CD4-positive, alpha-beta T cell (primary cell): ENCODE measurements around the gene FAM3B. TPM values are rescaled to one million over a fixed set of nuclear protein-coding genes. Genes with fewer than 3 reads are reported as not detected.

ENCODE experiments used
- ATAC-seq: fragments of 200-7000 bp; cut with Tn5 transposase; one replicate; pipeline ENCODE4 v1.10.0; 2022; ENCODE audit warnings: mild to moderate bottlenecking; ENCODE audit not compliant: poor library complexity
- CTCF ChIA-PET: fragments of 350-600 bp; sonication (Branson Sonifier 250); formaldehyde crosslinking; loops from one replicate; lab custom pipeline; 2021; ENCODE audit warnings: antibody characterized with exemption, inconsistent platforms; lab: Charles Lee
- POLR2A ChIA-PET: fragments of 350-600 bp; sonication (Branson Sonifier 250); formaldehyde crosslinking; loops from one replicate; lab custom pipeline; 2021; ENCODE audit warnings: antibody characterized with exemption, inconsistent platforms; lab: Charles Lee
- DNase-seq, 14 experiments: peaks; one replicate each; pipeline ENCODE4 v3.0.0-alpha.2; 2013 to 2020; ENCODE audit warnings: mixed read lengths in 2 of 14
- H3K27ac ChIP-seq, 2 donors: one replicate each; pipeline versions ENCODE4 v1.5.1 to v1.7.0; 2013; ENCODE audit warnings: low read length in 2 of 2, low read depth in 1 of 2, mild to moderate bottlenecking in 1 of 2
- H3K27me3 ChIP-seq, 2 experiments: 1 replicate in 1 of 2; 2 replicates in 1 of 2; pipeline versions ENCODE4 v1.6.1 to v1.7.0; 2013; ENCODE audit warnings: low read length in 2 of 2, control low read depth in 1 of 2, mild to moderate bottlenecking in 1 of 2, moderate library complexity in 1 of 2; ENCODE audit not compliant: insufficient read depth in 2 of 2, control insufficient read depth in 1 of 2
- H3K36me3 ChIP-seq: one replicate; pipeline ENCODE4 v1.6.1; 2013; ENCODE audit warnings: low read length, control low read depth; ENCODE audit not compliant: insufficient read depth
- H3K4me1 ChIP-seq: one replicate; pipeline ENCODE4 v1.6.1; 2013; ENCODE audit warnings: low read length, control low read depth; ENCODE audit not compliant: insufficient read depth
- H3K4me3 ChIP-seq: one replicate; pipeline ENCODE4 v1.5.1; 2013; ENCODE audit warnings: mild to moderate bottlenecking, low read length, moderate library complexity
- H3K9me3 ChIP-seq, 2 experiments: 1 replicate in 1 of 2; 2 replicates in 1 of 2; pipeline versions ENCODE4 v1.6.1 to v1.7.0; 2013; ENCODE audit warnings: low read length in 2 of 2, mild to moderate bottlenecking in 2 of 2, control low read depth in 1 of 2, moderate library complexity in 1 of 2; ENCODE audit not compliant: control insufficient read depth in 1 of 2, insufficient read depth in 1 of 2
- H3K27ac Mint-ChIP-seq: one replicate; pipeline ENCODE4 v1.8.0; 2020; ENCODE audit warnings: mixed read lengths
- H3K27me3 Mint-ChIP-seq: one replicate; pipeline ENCODE4 v1.8.0; 2021; ENCODE audit warnings: mixed read lengths
- H3K36me3 Mint-ChIP-seq: one replicate; pipeline ENCODE4 v1.8.0; 2021; ENCODE audit warnings: low read depth, mixed read lengths
- H3K4me1 Mint-ChIP-seq: one replicate; pipeline ENCODE4 v1.8.0; 2021; ENCODE audit warnings: low read depth, mixed read lengths
- H3K4me3 Mint-ChIP-seq: one replicate; pipeline ENCODE4 v1.8.0; 2020; ENCODE audit warnings: mild to moderate bottlenecking, mixed read lengths
- H3K9me3 Mint-ChIP-seq: one replicate; pipeline ENCODE4 v1.8.0; 2020; ENCODE audit warnings: mixed read lengths
- intact Hi-C, 2 experiments: fragments of 100-400 bp; cut with DNase I in 1 of 2; cut with micrococcal nuclease in 1 of 2; formaldehyde crosslinking; loops; one replicate each; pipeline versions ENCODE4 v1.15.1 to v1.9.0; 2023 to 2025; cut with DNase I, micrococcal nuclease
- total RNA-seq, 174 experiments: library from RNA in 2 of 174; stranded (reverse) in 2 of 174; gene quantifications; one replicate each; pipeline ENCODE4 v1.2.3 and lab custom pipeline; 2021 to 2026
- TF ChIP-seq, protein P1 (sequence below): fragments of 200-600 bp; IDR thresholded peaks from one replicate; pipeline ENCODE4 v1.8.0; 2022; ENCODE audit warnings: antibody characterized with exemption, mild to moderate bottlenecking

FAM3B gene
- total RNA-seq, 2 experiments from 2014 or later: not detected

DNA sequence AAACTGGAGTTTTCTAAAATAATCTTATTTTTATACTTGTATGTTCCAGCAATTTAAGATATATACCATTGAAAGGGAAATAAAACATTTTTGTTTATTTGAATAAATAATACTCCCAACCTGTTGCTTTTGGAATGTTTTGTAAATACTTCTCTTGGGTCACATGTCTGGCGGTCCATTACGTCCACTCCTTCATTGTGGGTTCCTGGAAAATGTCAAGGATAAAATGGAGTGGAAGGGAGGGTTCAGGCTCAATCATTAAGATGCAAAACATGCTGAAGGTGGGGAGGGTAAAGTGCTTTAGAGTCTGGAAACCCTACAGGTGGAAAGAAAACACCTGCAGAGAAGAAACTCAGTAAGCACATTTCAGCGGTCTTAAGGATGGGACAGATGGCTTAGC is 34.2 kb upstream of the FAM3B start:
- Mint-ChIP-seq H3K27me3 (peaks cover 41% of the 10 kb centered on the region), H3K9me3 (no peaks in the 10 kb centered on the region), H3K36me3 (no peaks in the 10 kb centered on the region), H3K4me3 (no peak overlapping the region), H3K27ac (no peak overlapping the region), H3K4me1 (no peaks in the 10 kb centered on the region)
- no peaks in the 10 kb centered on the region for H3K4me1 ChIP-seq
- H3K4me3 ChIP-seq: no peak overlapping the region
- no peaks in the 10 kb centered on the region for H3K36me3 ChIP-seq
- H3K9me3 ChIP-seq: no peaks in the 10 kb centered on the region
- H3K27me3 ChIP-seq: no peaks in the 10 kb centered on the region
- intact Hi-C loops: loop anchor here in 1 of 2 experiments (5.0 kb wide), 2 partner anchors 90 to 835 kb away; no protein-coding TSS in a partner anchor
- ChIA-PET CTCF (interaction anchor here (0.9 to 2.7 kb wide), 10 partner anchors 11 to 835 kb away, joined by 3 to 73 read pairs (median 6); partner anchors contain the start of gene MX1), POLR2A (interaction anchor here (0.9 to 2.3 kb wide), 5 partner anchors 80 to 535 kb away, joined by 5 to 19 read pairs (median 11); partner anchors contain the start of genes MX1 and MX2)
- ATAC-seq: no peak
- TF ChIP-seq, protein P1, sequence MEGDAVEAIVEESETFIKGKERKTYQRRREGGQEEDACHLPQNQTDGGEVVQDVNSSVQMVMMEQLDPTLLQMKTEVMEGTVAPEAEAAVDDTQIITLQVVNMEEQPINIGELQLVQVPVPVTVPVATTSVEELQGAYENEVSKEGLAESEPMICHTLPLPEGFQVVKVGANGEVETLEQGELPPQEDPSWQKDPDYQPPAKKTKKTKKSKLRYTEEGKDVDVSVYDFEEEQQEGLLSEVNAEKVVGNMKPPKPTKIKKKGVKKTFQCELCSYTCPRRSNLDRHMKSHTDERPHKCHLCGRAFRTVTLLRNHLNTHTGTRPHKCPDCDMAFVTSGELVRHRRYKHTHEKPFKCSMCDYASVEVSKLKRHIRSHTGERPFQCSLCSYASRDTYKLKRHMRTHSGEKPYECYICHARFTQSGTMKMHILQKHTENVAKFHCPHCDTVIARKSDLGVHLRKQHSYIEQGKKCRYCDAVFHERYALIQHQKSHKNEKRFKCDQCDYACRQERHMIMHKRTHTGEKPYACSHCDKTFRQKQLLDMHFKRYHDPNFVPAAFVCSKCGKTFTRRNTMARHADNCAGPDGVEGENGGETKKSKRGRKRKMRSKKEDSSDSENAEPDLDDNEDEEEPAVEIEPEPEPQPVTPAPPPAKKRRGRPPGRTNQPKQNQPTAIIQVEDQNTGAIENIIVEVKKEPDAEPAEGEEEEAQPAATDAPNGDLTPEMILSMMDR: no peak
- H3K27ac ChIP-seq: no peak overlapping the region
- no peak for DNase-seq

DNA sequence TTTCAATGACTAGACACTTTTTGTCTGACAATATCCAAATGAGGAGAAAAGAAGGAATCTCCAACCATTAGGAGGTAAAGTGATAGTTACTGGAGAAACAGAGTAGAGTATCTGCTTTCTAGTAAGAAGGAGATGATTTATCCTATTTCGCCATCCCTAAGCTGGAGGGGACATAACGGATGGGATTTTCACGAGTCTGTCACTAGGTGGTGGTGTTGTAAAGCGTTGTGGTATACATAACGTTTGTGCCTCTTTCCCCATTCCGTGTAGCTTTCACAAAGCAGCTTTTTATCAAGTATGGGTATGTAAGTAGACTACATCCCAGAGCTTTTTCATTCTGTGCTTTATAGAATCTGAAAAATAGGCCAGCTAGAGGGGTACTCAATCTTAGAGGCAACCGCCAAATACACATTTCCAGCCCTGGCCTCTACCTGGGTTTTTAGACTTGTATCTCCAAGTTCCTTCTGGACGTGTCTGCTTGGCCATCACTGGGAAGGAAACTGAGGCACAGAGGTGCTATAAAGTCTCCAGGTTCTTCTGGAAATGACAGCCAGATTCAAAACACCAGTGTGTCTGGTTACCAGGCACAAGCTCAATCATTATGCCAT is 33.3 kb upstream of the FAM3B start:
- H3K36me3 Mint-ChIP-seq: no peaks in the 10 kb centered on the region
- DNase-seq (peak in 11 of 14 experiments; percentile 6 to 83 (median 35)), ATAC-seq (peak; percentile 97)
- ChIA-PET CTCF (interaction anchor here (0.6 to 2.7 kb wide), 31 partner anchors 9 to 834 kb away, joined by 3 to 73 read pairs (median 4); partner anchors contain the start of gene MX1), POLR2A (interaction anchor here (0.9 to 2.3 kb wide), 7 partner anchors 79 to 534 kb away, joined by 3 to 19 read pairs (median 10); partner anchors contain the start of genes MX1 and MX2)
- no peaks in the 10 kb centered on the region for H3K9me3 Mint-ChIP-seq
- Histone ChIP-seq H3K4me1 (no peaks in the 10 kb centered on the region), H3K36me3 (no peaks in the 10 kb centered on the region), H3K4me3 (no peak overlapping the region), H3K27ac (no peak overlapping the region), H3K9me3 (no peaks in the 10 kb centered on the region), H3K27me3 (no peaks in the 10 kb centered on the region)
- TF ChIP-seq, protein P1: peak; percentile 93
- no peak overlapping the region for H3K4me3 Mint-ChIP-seq
- H3K4me1 Mint-ChIP-seq: no peaks in the 10 kb centered on the region
- intact Hi-C loops: loop anchor here (1.0 to 5.0 kb wide), 5 partner anchors 89 to 834 kb away; no protein-coding TSS in a partner anchor
- no peak overlapping the region for H3K27ac Mint-ChIP-seq
- peaks cover 33% of the 10 kb centered on the region for H3K27me3 Mint-ChIP-seq

DNA sequence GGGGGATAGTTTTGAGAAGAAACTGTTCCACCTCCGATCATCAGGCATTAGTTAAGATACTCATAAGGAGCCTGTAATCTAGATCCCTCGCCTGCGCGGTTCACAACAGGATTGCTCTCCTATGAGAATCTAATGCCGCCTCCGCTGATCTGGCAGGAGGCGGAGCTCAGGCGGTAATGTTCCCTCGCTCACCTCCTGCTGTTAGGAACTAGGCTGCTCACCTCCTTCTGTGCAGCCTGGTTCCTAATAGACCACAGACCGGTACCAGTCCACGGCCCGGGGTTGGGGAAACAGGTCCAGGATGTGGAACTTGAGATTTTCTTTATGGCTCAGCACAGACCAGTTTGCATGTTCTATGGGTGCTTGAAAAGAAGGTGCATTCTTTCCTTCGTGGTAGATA is 27.2 kb upstream of the FAM3B start:
- Histone ChIP-seq H3K9me3 (no peaks in the 10 kb centered on the region), H3K27ac (no peak overlapping the region), H3K27me3 (peaks cover 0 to 5% of the 10 kb centered on the region in 2 experiments), H3K36me3 (no peaks in the 10 kb centered on the region), H3K4me1 (peaks cover 5% of the 10 kb centered on the region), H3K4me3 (no peak overlapping the region)
- CTCF ChIA-PET: no interaction called here
- H3K27me3 Mint-ChIP-seq: peaks cover 24% of the 10 kb centered on the region
- H3K36me3 Mint-ChIP-seq: no peaks in the 10 kb centered on the region
- H3K9me3 Mint-ChIP-seq: no peaks in the 10 kb centered on the region
- DNase-seq (no peak), ATAC-seq (no peak)
- POLR2A ChIA-PET: no interaction called here
- TF ChIP-seq, protein P1: no peak
- no peak overlapping the region for H3K4me3 Mint-ChIP-seq
- H3K27ac Mint-ChIP-seq: no peak overlapping the region
- H3K4me1 Mint-ChIP-seq: peaks cover 11% of the 10 kb centered on the region
- intact Hi-C loops: no loop called here
